Esophagus (tissue), 2 donors: ENCODE results near the gene FMN2. TPM values are rescaled to one million over a fixed set of nuclear protein-coding genes. Genes with fewer than 3 reads are reported as not detected.

Experiments used
- H3K27ac ChIP-seq, 2 donors: one replicate each; pipeline ENCODE4 v1.5.1; 2013; ENCODE audit warnings: low read depth in 2 of 2, mild to moderate bottlenecking in 2 of 2, inconsistent platforms in 1 of 2, low read length in 1 of 2, moderate library complexity in 1 of 2
- H3K27me3 ChIP-seq, 2 donors: one replicate each; pipeline ENCODE4 v1.6.1; 2013; ENCODE audit warnings: low read length in 2 of 2, control low read depth in 1 of 2, mild to moderate bottlenecking in 1 of 2; ENCODE audit not compliant: insufficient read depth in 2 of 2, control insufficient read depth in 1 of 2
- H3K36me3 ChIP-seq, 2 donors: one replicate each; pipeline ENCODE4 v1.6.1; 2013; ENCODE audit warnings: low read length in 1 of 2; ENCODE audit not compliant: control insufficient read depth in 2 of 2, insufficient read depth in 2 of 2
- H3K4me1 ChIP-seq, 2 donors: one replicate each; pipeline ENCODE4 v1.6.1; 2013; ENCODE audit warnings: low read length in 1 of 2; ENCODE audit not compliant: control insufficient read depth in 2 of 2, insufficient read depth in 2 of 2
- H3K4me3 ChIP-seq, 2 donors: one replicate each; pipeline ENCODE4 v1.5.1; 2013; ENCODE audit warnings: low read length in 2 of 2, mild to moderate bottlenecking in 2 of 2, low read depth in 1 of 2, moderate library complexity in 1 of 2
- H3K9me3 ChIP-seq, 2 donors: one replicate each; pipeline ENCODE4 v1.6.1; 2013; ENCODE audit warnings: mild to moderate bottlenecking in 2 of 2, low read depth in 1 of 2, low read length in 1 of 2, moderate library complexity in 1 of 2; ENCODE audit not compliant: control insufficient read depth in 2 of 2, insufficient read depth in 1 of 2
- WGBS, 2 donors: extraction: QIAGEN DNeasy Blood & Tissue Kit; methylation state at CpG; one replicate each; pipeline ENCODE4 v1.1.7; 2013; 5-methylcytosine and 5-hydroxymethylcytosine counted together
- polyA plus RNA-seq, 2 donors: library from polyadenylated mRNA; stranded (reverse); fragments of 200-250 nt; gene quantifications; one replicate each; pipeline ENCODE4 v1.2.3, GENCODE V29; 2013
- donor health status: healthy with polysubstance abuse.
- donor health status: Bipolar disorder and iron deficiency.

FMN2 gene
- polyA plus RNA-seq, 2 donors: 0.11 to 0.16 TPM

- Histone ChIP-seq H3K4me3 (no peak overlapping the region), H3K4me1 (no peaks in the 10 kb centered on the region), H3K27me3 (no peaks in the 10 kb centered on the region), H3K36me3 (no peaks in the 10 kb centered on the region), H3K9me3 (peaks cover 0 to 4% of the 10 kb centered on the region in 2 donors), H3K27ac (no peak overlapping the region)
- 55 to 61% methylated on average over 9 of the region's 9 CpGs for WGBS, 2 donors
Observed at GRCh38 chr1:240199758-240200645, 108.3 kb downstream of the FMN2 start.

GRCh38 chr1:240201931-240202330 lies 110.2 kb downstream of the FMN2 start:
- no peak overlapping the region for H3K4me3 ChIP-seq
- H3K4me1 ChIP-seq: no peaks in the 10 kb centered on the region
- H3K27ac ChIP-seq: no peak overlapping the region
- H3K9me3 ChIP-seq: peaks cover 1 to 4% of the 10 kb centered on the region in 2 donors
- 81 to 85% methylated on average over 4 of the region's 4 CpGs for WGBS, 2 donors
- no peaks in the 10 kb centered on the region for H3K36me3 ChIP-seq
- no peaks in the 10 kb centered on the region for H3K27me3 ChIP-seq

- WGBS, 2 donors: 92 to 94% methylated on average over 18 of the region's 18 CpGs
- H3K27me3 ChIP-seq: no peaks in the 10 kb centered on the region
- peaks cover 4 to 6% of the 10 kb centered on the region in 2 donors for H3K9me3 ChIP-seq
- H3K4me1 ChIP-seq: no peaks in the 10 kb centered on the region
- no peaks in the 10 kb centered on the region for H3K36me3 ChIP-seq
- H3K27ac ChIP-seq: no peak overlapping the region
- no peak overlapping the region for H3K4me3 ChIP-seq
Observed at GRCh38 chr1:240207073-240207709, 115.5 kb downstream of the FMN2 start.

- Histone ChIP-seq H3K4me3 (no peak overlapping the region), H3K27ac (no peak overlapping the region), H3K27me3 (no peaks in the 10 kb centered on the region), H3K9me3 (peaks cover under 1 to 6% of the 10 kb centered on the region in 2 donors), H3K36me3 (no peaks in the 10 kb centered on the region), H3K4me1 (no peaks in the 10 kb centered on the region)
- WGBS, 2 donors: 65 to 66% methylated on average over 4 of the region's 4 CpGs
Observed at GRCh38 chr1:240210026-240210425, 118.3 kb downstream of the FMN2 start.

- Histone ChIP-seq H3K27ac (no peak overlapping the region), H3K9me3 (no peaks in the 10 kb centered on the region), H3K4me1 (no peaks in the 10 kb centered on the region), H3K27me3 (no peaks in the 10 kb centered on the region), H3K4me3 (no peak overlapping the region), H3K36me3 (no peaks in the 10 kb centered on the region)
- WGBS, 2 donors: 61 to 64% methylated on average over 5 of the region's 5 CpGs
Observed at GRCh38 chr1:240212556-240212955, 120.9 kb downstream of the FMN2 start.

GRCh38 chr1:240217403-240217802 lies 125.7 kb downstream of the FMN2 start:
- Histone ChIP-seq H3K27me3 (no peaks in the 10 kb centered on the region), H3K9me3 (no peaks in the 10 kb centered on the region), H3K27ac (no peak overlapping the region), H3K36me3 (no peaks in the 10 kb centered on the region), H3K4me3 (no peak overlapping the region), H3K4me1 (no peaks in the 10 kb centered on the region)

- Histone ChIP-seq H3K4me1 (no peaks in the 10 kb centered on the region), H3K36me3 (no peaks in the 10 kb centered on the region), H3K4me3 (no peak overlapping the region), H3K27ac (no peak overlapping the region), H3K27me3 (no peaks in the 10 kb centered on the region), H3K9me3 (no peaks in the 10 kb centered on the region)
- WGBS, 2 donors: 59 to 63% methylated on average over 6 of the region's 6 CpGs
Observed at GRCh38 chr1:240219104-240219503, 127.4 kb downstream of the FMN2 start.

- WGBS, 2 donors: 72 to 78% methylated on average over 1 of the region's 1 CpG
- Histone ChIP-seq H3K9me3 (no peaks in the 10 kb centered on the region), H3K27ac (no peak overlapping the region)
Observed at GRCh38 chr1:240226102-240226501, 134.4 kb downstream of the FMN2 start.

GRCh38 chr1:240230816-240231215 lies 139.1 kb downstream of the FMN2 start:
- Histone ChIP-seq H3K27me3 (no peaks in the 10 kb centered on the region), H3K4me3 (no peak overlapping the region), H3K27ac (no peak overlapping the region), H3K4me1 (no peaks in the 10 kb centered on the region), H3K36me3 (no peaks in the 10 kb centered on the region), H3K9me3 (no peaks in the 10 kb centered on the region)
- WGBS, 2 donors: 70 to 71% methylated on average over 2 of the region's 2 CpGs

More at GRCh38 chr1:240226102-240226501, 134.4 kb downstream of the FMN2 start:
- no peaks in the 10 kb centered on the region for H3K4me1 ChIP-seq
- H3K4me3 ChIP-seq: no peak overlapping the region
- no peaks in the 10 kb centered on the region for H3K36me3 ChIP-seq
- no peaks in the 10 kb centered on the region for H3K27me3 ChIP-seq
